ENCODE measurements around the gene CHKB.

CHKB gene

DNA sequence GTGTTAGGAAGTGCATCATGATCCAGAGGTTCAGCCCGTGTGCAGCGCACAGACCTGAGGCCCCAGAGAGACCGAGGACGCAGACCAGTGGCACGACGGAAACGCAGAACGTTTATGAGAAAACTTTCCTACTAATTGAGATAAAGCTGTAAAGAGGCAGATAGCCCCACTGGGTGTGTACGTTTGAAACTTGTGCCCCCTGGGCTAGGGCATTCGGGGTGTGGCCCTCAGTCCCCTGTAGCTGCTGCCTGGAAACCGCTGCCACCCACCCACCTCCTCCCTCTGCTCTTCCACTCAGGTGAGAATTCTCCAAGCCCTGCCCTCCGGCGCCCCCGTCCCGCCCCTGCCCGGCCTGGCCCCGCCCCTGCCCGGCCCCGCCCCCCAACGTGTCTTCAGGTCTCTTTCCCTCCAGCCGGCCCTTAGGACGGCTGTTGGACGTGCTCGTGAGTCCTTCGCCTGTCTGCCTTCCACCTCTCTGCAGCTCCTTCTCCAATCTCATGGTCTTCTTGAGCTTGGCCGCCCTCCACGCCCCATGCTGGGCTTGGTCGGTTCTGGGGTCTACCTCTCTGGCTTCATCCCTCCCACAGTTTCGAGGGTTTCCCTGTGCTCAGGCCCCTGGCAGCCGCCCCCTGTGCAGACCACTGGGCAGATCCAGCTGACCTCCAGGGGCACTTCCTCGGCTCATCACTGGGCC, 30.0 kb upstream of the CHKB start:
- POLR2A ChIA-PET = interaction anchor here (0.6 to 1.5 kb wide), 5 partner anchors 8 to 88 kb away, joined by 3 to 4 read pairs (median 3); partner anchors contain the start of genes CHKB and SCO2

DNA sequence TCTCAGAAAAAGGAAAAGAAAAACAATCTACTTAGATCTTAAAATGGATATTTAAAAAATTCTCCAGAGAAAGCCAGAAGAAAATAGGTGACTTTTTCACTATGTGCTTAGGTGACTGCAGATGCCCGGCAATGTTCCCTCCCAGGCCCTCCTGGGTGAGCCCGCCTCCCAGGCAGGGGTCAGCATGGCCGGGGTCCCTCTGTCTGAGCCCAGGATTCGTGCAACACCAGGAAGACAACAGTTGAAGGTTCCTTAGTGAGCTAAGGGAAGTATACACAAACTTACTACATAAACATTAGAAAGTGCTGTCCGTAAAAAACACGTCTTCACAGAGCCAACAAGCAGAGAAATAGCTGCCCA, 29.5 kb upstream of the CHKB start:
- CTCF ChIA-PET = interaction anchor here (1.2 to 1.4 kb wide), 3 partner anchors 9 to 87 kb away, joined by 4 read pairs; partner anchors contain the start of gene SCO2
- DNase-seq (ENCODE audit: extremely low spot score) = no peak
- POLR2A ChIA-PET = interaction anchor here (0.7 to 1.5 kb wide), 3 partner anchors 9 to 87 kb away, joined by 3 to 4 read pairs (median 4); partner anchors contain the start of genes CHKB and SCO2
- TF ChIP-seq ZNF384 (IDR thresholded peaks at IDR 0.05) (no peak), TARDBP (IDR thresholded peaks at IDR 0.05) (no peak), CTBP1 (IDR thresholded peaks at IDR 0.05; ENCODE audit: borderline replicate concordance) (no peak), ARNT (IDR thresholded peaks at IDR 0.05) (no peak), FOXA1 (IDR thresholded peaks at IDR 0.05) (no peak), NFRKB (IDR thresholded peaks at IDR 0.05) (no peak), FOXK2 (IDR thresholded peaks at IDR 0.05) (no peak), ELF4 (IDR thresholded peaks at IDR 0.05) (no peak), HDGF (IDR thresholded peaks at IDR 0.05; ENCODE audit: borderline replicate concordance) (no peak), FOXM1 (IDR thresholded peaks at IDR 0.05; ENCODE audit: borderline replicate concordance) (no peak), BHLHE40 (IDR thresholded peaks at IDR 0.05; ENCODE audit: borderline replicate concordance) (no peak), L3MBTL2 (conservative IDR thresholded peaks at IDR 0.05) (no peak), LEF1 (IDR thresholded peaks at IDR 0.05; ENCODE audit: borderline replicate concordance) (no peak), SUZ12 (IDR thresholded peaks at IDR 0.05) (no peak), SP1 (IDR thresholded peaks at IDR 0.05) (no peak)
- TF ChIP-seq, protein P1, sequence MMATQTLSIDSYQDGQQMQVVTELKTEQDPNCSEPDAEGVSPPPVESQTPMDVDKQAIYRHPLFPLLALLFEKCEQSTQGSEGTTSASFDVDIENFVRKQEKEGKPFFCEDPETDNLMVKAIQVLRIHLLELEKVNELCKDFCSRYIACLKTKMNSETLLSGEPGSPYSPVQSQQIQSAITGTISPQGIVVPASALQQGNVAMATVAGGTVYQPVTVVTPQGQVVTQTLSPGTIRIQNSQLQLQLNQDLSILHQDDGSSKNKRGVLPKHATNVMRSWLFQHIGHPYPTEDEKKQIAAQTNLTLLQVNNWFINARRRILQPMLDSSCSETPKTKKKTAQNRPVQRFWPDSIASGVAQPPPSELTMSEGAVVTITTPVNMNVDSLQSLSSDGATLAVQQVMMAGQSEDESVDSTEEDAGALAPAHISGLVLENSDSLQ (IDR thresholded peaks at IDR 0.05) = no peak

More for the DNA sequence above, 30.0 kb upstream of the CHKB start:
- peak; percentile 84 for DNase-seq (ENCODE audit: extremely low spot score)
- CTCF ChIA-PET = interaction anchor here (1.2 to 1.4 kb wide), 3 partner anchors 8 to 87 kb away, joined by 4 read pairs; partner anchors contain the start of gene SCO2
- TF ChIP-seq, protein P1 (IDR thresholded peaks at IDR 0.05) = no peak
- TF ChIP-seq FOXM1 (IDR thresholded peaks at IDR 0.05; ENCODE audit: borderline replicate concordance) (no peak), TARDBP (IDR thresholded peaks at IDR 0.05) (no peak), L3MBTL2 (conservative IDR thresholded peaks at IDR 0.05) (peak; percentile 40; the same call in 1 of the 2 replicates)

DNA sequence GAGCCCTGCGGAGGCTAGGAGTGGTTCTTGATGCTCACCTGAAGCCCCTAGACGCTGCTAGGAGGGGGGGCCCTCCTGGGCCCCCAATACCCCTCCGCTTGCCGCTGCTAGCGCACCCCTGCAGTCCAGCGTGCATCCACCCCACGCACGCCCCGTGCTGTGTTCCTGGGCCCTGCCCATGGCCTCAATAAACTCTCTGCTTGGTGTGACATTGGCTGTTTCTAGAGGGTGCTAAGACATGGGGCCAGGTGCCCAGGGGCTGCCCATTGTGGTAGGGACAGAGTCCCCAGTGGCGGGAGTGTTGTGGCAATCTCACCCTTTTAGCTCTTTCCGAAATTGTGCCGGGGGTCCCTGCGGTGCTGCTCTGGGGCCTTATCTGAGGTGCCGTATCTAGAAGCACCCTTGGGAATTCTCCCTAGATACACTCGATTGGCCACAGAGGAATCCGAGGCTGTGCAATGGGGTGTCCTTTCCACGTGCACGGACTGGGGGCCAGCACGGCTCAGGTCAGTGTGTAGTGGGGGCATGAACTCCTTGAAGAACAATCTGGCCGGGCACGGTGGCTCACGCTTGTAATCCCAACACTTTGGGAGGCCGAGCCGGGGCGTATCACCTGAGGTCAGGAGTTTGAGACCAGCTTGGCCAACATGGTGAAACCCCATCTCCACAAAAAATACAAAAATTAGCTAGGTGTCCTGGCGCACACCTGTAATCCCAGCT, 28.9 kb upstream of the CHKB start:
- POLR2A ChIA-PET = interaction anchor here (1.0 to 1.4 kb wide), 2 partner anchors 10 to 86 kb away, joined by 5 to 6 read pairs; partner anchors contain the start of gene SCO2
- CTCF ChIA-PET = interaction anchor here (1.2 to 1.4 kb wide), 2 partner anchors 9 to 86 kb away, joined by 4 read pairs; partner anchors contain the start of gene SCO2
- no peak for TF ChIP-seq FOXM1 (IDR thresholded peaks at IDR 0.05; ENCODE audit: borderline replicate concordance)
- TF ChIP-seq FOXK2 (IDR thresholded peaks at IDR 0.05) = no peak
- TF ChIP-seq ELF4 (IDR thresholded peaks at IDR 0.05) = no peak
- no peak for TF ChIP-seq LEF1 (IDR thresholded peaks at IDR 0.05; ENCODE audit: borderline replicate concordance)
- no peak for TF ChIP-seq SUZ12 (IDR thresholded peaks at IDR 0.05)
- no peak for TF ChIP-seq ZNF384 (IDR thresholded peaks at IDR 0.05)
- DNase-seq (ENCODE audit: extremely low spot score) = no peak

DNA sequence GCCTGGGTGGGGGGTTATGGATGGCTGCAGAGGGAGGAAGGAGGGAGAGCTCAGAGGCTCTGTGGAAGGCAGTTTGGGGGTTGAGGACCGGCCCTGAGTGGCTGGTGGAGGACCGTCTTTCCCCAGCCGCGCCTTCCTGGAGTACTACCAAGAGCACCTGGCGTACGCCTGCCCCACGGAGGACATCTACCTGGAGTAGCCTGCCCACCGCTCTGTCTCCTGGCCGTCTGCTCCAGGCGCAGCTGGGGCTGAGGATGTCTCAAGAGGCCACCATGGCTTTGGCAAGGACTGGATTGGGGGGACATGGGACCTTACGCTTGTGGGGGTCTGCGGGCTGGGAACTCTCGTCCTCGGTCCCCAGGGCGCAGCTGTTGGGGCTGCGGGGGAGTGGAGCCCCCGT, 27.9 kb upstream of the CHKB start:
- TF ChIP-seq FOXM1 (IDR thresholded peaks at IDR 0.05; ENCODE audit: borderline replicate concordance) (no peak), LEF1 (IDR thresholded peaks at IDR 0.05; ENCODE audit: borderline replicate concordance) (no peak), BHLHE40 (IDR thresholded peaks at IDR 0.05; ENCODE audit: borderline replicate concordance) (no peak), HDGF (IDR thresholded peaks at IDR 0.05; ENCODE audit: borderline replicate concordance) (no peak), ZNF384 (IDR thresholded peaks at IDR 0.05) (no peak), SP1 (IDR thresholded peaks at IDR 0.05) (no peak), ELF4 (IDR thresholded peaks at IDR 0.05) (no peak), ARNT (IDR thresholded peaks at IDR 0.05) (no peak), L3MBTL2 (conservative IDR thresholded peaks at IDR 0.05) (no peak), TARDBP (IDR thresholded peaks at IDR 0.05) (no peak)
- CTCF ChIA-PET = no interaction called here
- POLR2A ChIA-PET = interaction anchor here (0.9 to 1.4 kb wide), 4 partner anchors 9 to 85 kb away, joined by 3 to 6 read pairs (median 4); partner anchors contain the start of gene SCO2
- no peak for DNase-seq (ENCODE audit: extremely low spot score)

DNA sequence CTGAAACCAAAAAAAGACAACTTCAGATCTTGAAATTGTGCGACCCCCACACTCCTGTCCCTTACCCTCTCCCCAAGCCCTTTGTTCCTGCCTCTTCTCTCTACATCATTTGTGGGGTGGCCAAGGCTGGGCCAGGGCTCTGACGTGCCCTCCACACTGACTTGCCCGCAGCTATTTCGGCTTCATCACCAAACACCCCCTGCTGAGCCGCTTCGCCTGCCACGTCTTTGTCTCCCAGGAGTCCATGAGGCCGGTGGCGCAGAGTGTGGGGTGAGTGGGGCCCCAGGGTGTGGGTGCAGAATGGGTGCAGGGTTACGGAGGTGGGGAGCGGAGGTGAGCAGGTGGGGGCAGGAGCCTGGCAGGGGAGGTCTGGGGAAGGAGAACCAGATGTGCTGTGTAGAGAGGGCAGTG, 27.4 kb upstream of the CHKB start:
- no peak for TF ChIP-seq SP1 (IDR thresholded peaks at IDR 0.05)
- no peak for TF ChIP-seq FOXA1 (IDR thresholded peaks at IDR 0.05)
- TF ChIP-seq SUZ12 (IDR thresholded peaks at IDR 0.05) = no peak
- TF ChIP-seq LEF1 (IDR thresholded peaks at IDR 0.05; ENCODE audit: borderline replicate concordance) = no peak
- no peak for TF ChIP-seq FOXK2 (IDR thresholded peaks at IDR 0.05)
- no peak for TF ChIP-seq ARNT (IDR thresholded peaks at IDR 0.05)
- TF ChIP-seq HDGF (IDR thresholded peaks at IDR 0.05; ENCODE audit: borderline replicate concordance) = no peak
- no peak for TF ChIP-seq TARDBP (IDR thresholded peaks at IDR 0.05)
- TF ChIP-seq ZNF384 (IDR thresholded peaks at IDR 0.05) = no peak
- TF ChIP-seq ELF4 (IDR thresholded peaks at IDR 0.05) = no peak
- TF ChIP-seq BHLHE40 (IDR thresholded peaks at IDR 0.05; ENCODE audit: borderline replicate concordance) = no peak
- no peak for TF ChIP-seq L3MBTL2 (conservative IDR thresholded peaks at IDR 0.05)
- no peak for TF ChIP-seq NFRKB (IDR thresholded peaks at IDR 0.05)
- no peak for TF ChIP-seq FOXM1 (IDR thresholded peaks at IDR 0.05; ENCODE audit: borderline replicate concordance)
- TF ChIP-seq, protein P1 (IDR thresholded peaks at IDR 0.05) = no peak
- TF ChIP-seq CTBP1 (IDR thresholded peaks at IDR 0.05; ENCODE audit: borderline replicate concordance) = no peak
- POLR2A ChIA-PET = interaction anchor here (0.9 to 1.4 kb wide), 4 partner anchors 9 to 85 kb away, joined by 3 to 5 read pairs (median 4); partner anchors contain the start of genes CHKB and SCO2
- CTCF ChIA-PET = no interaction called here

More for the DNA sequence above, 27.4 kb upstream of the CHKB start:
- no peak for DNase-seq (ENCODE audit: extremely low spot score)

All from HEK293T (cell line).